Testis (tissue), 3 donors: Measurements from ENCODE around the gene GDNF. TPM values are rescaled to one million over a fixed set of nuclear protein-coding genes. Genes with fewer than 3 reads are reported as not detected.
A peak's percentile ranks its signal among the peaks of the same experiment; 100 is the strongest.

ENCODE experiments used
- DNase-seq: peaks from one replicate; pipeline ENCODE4 v3.0.0-alpha.2; 2019
- H3K27ac ChIP-seq, 2 donors: fragments of 200-600 bp; sonication (generic); one replicate each; pipeline ENCODE4 v1.5.1; 2019
- H3K27me3 ChIP-seq: fragments of 200-600 bp; sonication (generic); one replicate; pipeline ENCODE4 v1.5.1; 2019
- H3K36me3 ChIP-seq: fragments of 200-600 bp; sonication (generic); one replicate; pipeline ENCODE4 v1.5.1; 2017; ENCODE audit warnings: low read depth; ENCODE audit errors: missing control alignments
- H3K4me1 ChIP-seq: fragments of 200-600 bp; sonication (generic); one replicate; pipeline ENCODE4 v1.5.1; 2019
- H3K4me3 ChIP-seq, 2 donors: fragments of 200-600 bp; sonication (generic); one replicate each; pipeline ENCODE4 v1.5.1; 2017 to 2019
- H3K9me3 ChIP-seq: fragments of 200-600 bp; sonication (generic); one replicate; pipeline ENCODE4 v1.5.1; 2017
- POLR2A ChIP-seq: fragments of 450-650 bp; IDR thresholded peaks from one replicate; pipeline ENCODE4 v1.6.1; 2017; ENCODE audit warnings: antibody characterized with exemption, mild to moderate bottlenecking, moderate library complexity
- WGBS, 2 donors: methylation state at CpG; one replicate each; pipeline ENCODE4 v1.1.5; 2018; 5-methylcytosine and 5-hydroxymethylcytosine counted together
- intact Hi-C: fragments of 100-400 bp; cut with DNase I; formaldehyde crosslinking; loops from one replicate; pipeline ENCODE4 v1.15.1; 2023; ENCODE audit warnings: low total_unique reads
- polyA plus RNA-seq: library from polyadenylated mRNA; stranded (reverse); fragments of 350-450 nt; fragmentation: Illumina TruSeq; extraction: RNeasy Lipid Tissue Mini Kit (QIAGEN cat#74804); gene quantifications from one replicate; pipeline ENCODE4 v1.2.3, GENCODE V29; 2014; ENCODE audit warnings: low read depth, low replicate concordance; ENCODE audit not compliant: insufficient read depth
- total RNA-seq, 2 donors: library from RNA; depleted of rRNA; stranded (reverse); fragments of >200 nt; gene quantifications; one replicate each; pipeline ENCODE4 v1.2.3, GENCODE V29; 2016
- TF ChIP-seq, protein P1 (sequence below), 3 experiments: fragments of 450-650 bp in 2 of 3; fragments of 200-600 bp in 1 of 3; sonication (generic) in 1 of 3; IDR thresholded peaks; one replicate each; pipeline ENCODE4 v1.5.1; 2016 to 2019; ENCODE audit warnings: antibody characterized with exemption in 3 of 3, mild to moderate bottlenecking in 2 of 3, moderate library complexity in 1 of 3

GDNF gene
- total and polyA plus RNA-seq, 3 donors from 2014 or later = 0.37 to 0.71 (median 0.49) TPM

DNA sequence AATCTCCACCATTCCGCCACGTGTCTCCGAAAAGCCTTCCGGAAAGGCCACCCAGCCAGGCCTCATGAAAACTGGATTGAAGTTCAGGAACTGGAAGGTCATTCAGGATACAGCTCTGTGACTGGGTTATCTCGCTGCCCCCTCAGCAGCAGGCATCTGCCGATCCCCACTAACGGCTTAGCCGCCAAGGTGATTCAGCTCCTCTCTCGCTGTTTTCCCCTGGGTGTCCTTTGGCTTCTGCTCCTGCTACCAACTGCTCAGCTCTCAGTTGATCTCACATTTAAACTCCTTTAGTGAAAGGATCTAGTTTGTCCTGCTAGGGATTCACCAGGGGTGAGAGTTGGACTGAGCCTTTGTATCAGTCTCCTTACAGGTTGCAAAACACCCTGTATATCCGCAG is 2.2 kb upstream of the GDNF start:
- DNase-seq = no peak
- Histone ChIP-seq H3K36me3 (no peaks in the 10 kb centered on the region), H3K27ac (no peak overlapping the region), H3K4me3 (no peak overlapping the region), H3K27me3 (no peaks in the 10 kb centered on the region), H3K4me1 (peaks cover 7% of the 10 kb centered on the region), H3K9me3 (no peaks in the 10 kb centered on the region)
- intact Hi-C loops = no loop called here
- TF ChIP-seq, protein P1, sequence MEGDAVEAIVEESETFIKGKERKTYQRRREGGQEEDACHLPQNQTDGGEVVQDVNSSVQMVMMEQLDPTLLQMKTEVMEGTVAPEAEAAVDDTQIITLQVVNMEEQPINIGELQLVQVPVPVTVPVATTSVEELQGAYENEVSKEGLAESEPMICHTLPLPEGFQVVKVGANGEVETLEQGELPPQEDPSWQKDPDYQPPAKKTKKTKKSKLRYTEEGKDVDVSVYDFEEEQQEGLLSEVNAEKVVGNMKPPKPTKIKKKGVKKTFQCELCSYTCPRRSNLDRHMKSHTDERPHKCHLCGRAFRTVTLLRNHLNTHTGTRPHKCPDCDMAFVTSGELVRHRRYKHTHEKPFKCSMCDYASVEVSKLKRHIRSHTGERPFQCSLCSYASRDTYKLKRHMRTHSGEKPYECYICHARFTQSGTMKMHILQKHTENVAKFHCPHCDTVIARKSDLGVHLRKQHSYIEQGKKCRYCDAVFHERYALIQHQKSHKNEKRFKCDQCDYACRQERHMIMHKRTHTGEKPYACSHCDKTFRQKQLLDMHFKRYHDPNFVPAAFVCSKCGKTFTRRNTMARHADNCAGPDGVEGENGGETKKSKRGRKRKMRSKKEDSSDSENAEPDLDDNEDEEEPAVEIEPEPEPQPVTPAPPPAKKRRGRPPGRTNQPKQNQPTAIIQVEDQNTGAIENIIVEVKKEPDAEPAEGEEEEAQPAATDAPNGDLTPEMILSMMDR (IDR thresholded peaks at IDR 0.05) = no peak
- TF ChIP-seq POLR2A = no peak
- WGBS, 2 donors = 70 to 79% methylated on average over 10 of the region's 10 CpGs

- no peaks in the 10 kb centered on the region for H3K9me3 ChIP-seq
- TF ChIP-seq, protein P1 (IDR thresholded peaks at IDR 0.05) = no peak
- no peak for TF ChIP-seq POLR2A
- peaks cover 7% of the 10 kb centered on the region for H3K4me1 ChIP-seq
- H3K27ac ChIP-seq = no peak overlapping the region
- 46 to 63% methylated on average over 6 of the region's 6 CpGs for WGBS, 2 donors
- H3K27me3 ChIP-seq = no peaks in the 10 kb centered on the region
- intact Hi-C loops = no loop called here
- H3K4me3 ChIP-seq = no peak overlapping the region
- DNase-seq = no peak
- no peaks in the 10 kb centered on the region for H3K36me3 ChIP-seq
Measured at GRCh38 chr5:37841203-37841602, 1.4 kb upstream of the GDNF start.

- Histone ChIP-seq H3K4me3 (peak overlapping the region; percentile 50 to 64), H3K27ac (peak overlapping the region in 1 of 2 donors; percentile 4), H3K27me3 (no peaks in the 10 kb centered on the region), H3K36me3 (no peaks in the 10 kb centered on the region), H3K4me1 (peaks cover 7% of the 10 kb centered on the region), H3K9me3 (no peaks in the 10 kb centered on the region)
- TF ChIP-seq, protein P1 (IDR thresholded peaks at IDR 0.05) = no peak
- TF ChIP-seq POLR2A = no peak
- intact Hi-C loops = no loop called here
- peak; percentile 38 for DNase-seq
- 8 to 17% methylated on average over 15 to 54 of the region's 76 CpGs for WGBS, 2 donors
Measured at GRCh38 chr5:37840053-37841034, 503 bp upstream of the GDNF start.

- DNase-seq = no peak
- Histone ChIP-seq H3K4me1 (peaks cover 13% of the 10 kb centered on the region), H3K36me3 (no peaks in the 10 kb centered on the region), H3K27me3 (no peaks in the 10 kb centered on the region), H3K27ac (no peak overlapping the region), H3K9me3 (no peaks in the 10 kb centered on the region), H3K4me3 (peak overlapping the region; percentile 50 to 64)
- intact Hi-C loops = loop anchor here (5.0 kb wide), 1 partner anchor 353 kb away; no protein-coding TSS in a partner anchor
- no peak for TF ChIP-seq POLR2A
- TF ChIP-seq, protein P1 (IDR thresholded peaks at IDR 0.05) = no peak
- 5 to 8% methylated on average over 21 of the region's 21 CpGs for WGBS, 2 donors
Measured at GRCh38 chr5:37838933-37839341, 904 bp downstream of the GDNF start.
